ENCODE results near the gene RAB11FIP5. TPM values are rescaled to one million over a fixed set of nuclear protein-coding genes. Genes with fewer than 3 reads are reported as not detected.

The RAB11FIP5 gene
- total and polyA plus RNA-seq, 2 of the 4 experiments (the other 2 are of a cell fraction), result 21.5 to 34.5 TPM

DNA sequence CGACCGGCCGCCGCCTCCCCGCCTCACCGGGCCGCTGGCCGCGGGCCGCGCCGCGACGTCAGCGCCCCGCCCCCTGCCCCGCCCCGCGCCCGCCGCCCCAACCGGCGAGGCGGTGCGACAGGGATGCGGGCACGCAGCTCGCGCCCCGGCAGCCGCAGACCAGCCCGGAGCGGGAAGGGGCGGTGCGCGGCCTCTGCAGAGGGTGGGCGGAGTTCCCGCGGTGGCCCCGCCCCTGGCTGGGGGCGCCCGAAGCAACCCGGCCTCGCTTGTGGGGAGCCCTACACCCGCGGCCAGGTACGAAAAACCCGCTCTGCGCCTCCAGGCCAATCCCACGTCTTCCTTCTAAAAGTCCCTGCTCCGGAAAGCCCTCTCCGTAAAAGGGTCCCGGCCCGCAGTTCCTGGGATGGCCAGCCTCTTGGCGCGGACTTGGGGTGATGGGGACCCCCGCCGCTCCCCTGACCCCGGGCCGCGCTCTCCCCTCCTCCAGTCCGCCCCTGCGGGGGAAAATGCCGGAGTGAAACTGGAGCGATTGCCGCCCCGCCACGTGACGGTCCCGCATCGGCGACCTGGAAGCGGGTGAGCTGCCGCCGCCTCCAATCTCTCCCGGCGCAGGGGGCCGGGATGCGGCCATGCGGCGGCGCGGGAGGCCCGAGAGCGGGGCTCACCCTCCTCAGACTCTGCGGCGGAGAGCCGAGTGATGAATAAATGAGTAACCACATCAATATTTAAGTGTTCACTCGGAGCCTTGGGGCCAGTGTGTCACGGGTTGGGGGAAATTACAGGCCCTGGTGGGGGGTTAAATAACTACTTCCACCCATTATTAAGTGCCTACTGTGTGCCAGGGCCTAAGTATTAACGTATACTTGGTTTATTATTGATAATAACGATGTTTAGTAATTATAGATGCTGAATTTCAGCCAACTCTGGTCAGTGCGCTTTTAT, at the start of gene RAB11FIP5 (continued):
- TF ChIP-seq MXI1 (IDR thresholded peaks at IDR 0.05; ENCODE audit: borderline replicate concordance, low read depth, low read length), result peak; percentile 44; the same call in 1 of the 2 replicates
- TF ChIP-seq NFE2L2 (IDR thresholded peaks at IDR 0.05; ENCODE audit: low read depth, low read length), result no peak
- peak; percentile 31; the same call in 1 of the 2 replicates for TF ChIP-seq CHD1 (IDR thresholded peaks at IDR 0.05; ENCODE audit: low read depth, low read length)
- TF ChIP-seq RFX5 (IDR thresholded peaks at IDR 0.05; ENCODE audit: low read depth, low read length), result no peak
- peak; percentile 74; the same call in 1 of the 2 replicates for TF ChIP-seq MAZ (IDR thresholded peaks at IDR 0.05; ENCODE audit: borderline replicate concordance, low read depth, low read length)
